Measurements from ENCODE around the gene DDIT3.
"Not testable (repeated sequence)": the region's sequence is repeated elsewhere in the genome, so short reads cannot be mapped to it uniquely, and the experiment has no call there.

Gene DDIT3

GRCh38 chr12:57515408-57515933 is 4.8 kb downstream of the DDIT3 start:
- Histone ChIP-seq H3K27me3 (ENCODE audit: control insufficient read depth in 1 of 2, insufficient read depth in 2 of 2, low read length in 2 of 2) (no peaks in the 10 kb centered on the region), H3K27ac (ENCODE audit: low read depth, low read length) (no peak overlapping the region), H3K4me3 (ENCODE audit: low read depth in 1 of 2, low read length in 2 of 2) (no peak overlapping the region), H3K9ac (ENCODE audit: low read length) (no peak overlapping the region), H3K9me3 (ENCODE audit: low read length) (no peaks in the 10 kb centered on the region), H3K36me3 (ENCODE audit: insufficient read depth, low read length) (peaks cover 63% of the 10 kb centered on the region), H3K4me1 (ENCODE audit: insufficient read depth, low read length) (peaks cover 28% of the 10 kb centered on the region)

DNA sequence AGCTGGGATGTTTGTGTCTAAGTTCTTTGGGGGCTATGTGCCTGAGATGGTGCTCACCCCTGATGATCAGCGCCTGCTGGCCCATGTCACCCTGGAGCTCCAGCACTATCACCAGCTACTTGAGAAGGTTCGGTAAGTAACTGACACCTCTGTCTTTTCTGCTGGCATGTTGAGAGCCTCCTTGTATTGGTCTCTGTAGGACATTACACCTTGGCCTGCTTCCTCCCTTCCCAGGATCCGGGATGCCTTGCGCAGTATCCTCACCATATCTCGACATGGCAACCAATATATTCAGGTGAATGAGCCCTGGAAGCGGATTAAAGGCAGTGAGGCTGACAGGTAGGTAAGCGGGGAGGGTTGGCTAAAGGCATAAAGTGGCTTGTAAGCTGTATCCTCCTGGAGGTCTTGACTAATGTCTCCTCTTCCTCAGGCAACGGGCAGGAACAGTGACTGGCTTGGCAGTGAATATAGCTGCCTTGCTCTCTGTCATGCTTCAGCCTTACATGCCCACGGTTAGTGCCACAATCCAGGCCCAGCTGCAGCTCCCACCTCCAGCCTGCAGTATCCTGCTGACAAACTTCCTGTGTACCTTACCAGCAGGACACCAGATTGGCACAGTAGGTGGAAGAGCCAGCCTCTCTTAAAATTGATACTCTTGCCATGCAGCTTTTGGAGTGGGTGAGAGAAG is 5.5 kb downstream of the DDIT3 start:
- H3K4me1 ChIP-seq (ENCODE audit: insufficient read depth, low read length), result peaks cover 28% of the 10 kb centered on the region
- H3K27ac ChIP-seq (ENCODE audit: low read depth, low read length), result no peak overlapping the region
- H3K9me3 ChIP-seq (ENCODE audit: low read length), result no peaks in the 10 kb centered on the region
- peaks cover 69% of the 10 kb centered on the region for H3K36me3 ChIP-seq (ENCODE audit: insufficient read depth, low read length)
- no peaks in the 10 kb centered on the region for H3K27me3 ChIP-seq (ENCODE audit: control insufficient read depth in 1 of 2, insufficient read depth in 2 of 2, low read length in 2 of 2)
- H3K9ac ChIP-seq (ENCODE audit: low read length), result no peak overlapping the region
- H3K4me3 ChIP-seq (ENCODE audit: low read depth in 1 of 2, low read length in 2 of 2), result no peak overlapping the region

DNA sequence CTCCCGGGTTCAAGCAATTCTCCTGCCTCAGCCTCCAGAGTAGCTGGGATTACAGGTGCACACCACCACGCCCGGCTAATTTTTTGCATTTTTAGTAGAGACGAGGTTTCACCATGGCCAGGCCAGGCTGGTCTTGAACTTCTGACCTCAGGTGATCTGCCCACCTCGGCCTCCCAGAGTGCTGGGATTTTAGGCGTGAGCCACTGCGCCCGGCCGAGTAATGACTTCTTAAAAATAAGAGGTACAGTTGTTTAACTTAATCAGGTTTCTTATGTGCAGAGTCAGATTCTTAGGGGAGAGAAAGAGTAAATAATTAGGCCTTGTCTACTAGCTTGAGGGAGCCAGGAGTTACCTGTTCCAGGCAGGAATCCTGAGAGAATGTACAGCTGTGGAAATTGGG is 6.1 kb downstream of the DDIT3 start:
- H3K9ac ChIP-seq (ENCODE audit: low read length); H3K27ac ChIP-seq (ENCODE audit: low read depth, low read length); H3K4me3 ChIP-seq (ENCODE audit: low read depth in 1 of 2, low read length in 2 of 2); H3K27me3 ChIP-seq (ENCODE audit: control insufficient read depth in 1 of 2, insufficient read depth in 2 of 2, low read length in 2 of 2); H3K9me3 ChIP-seq (ENCODE audit: low read length): not testable (repeated sequence)
- Histone ChIP-seq H3K4me1 (ENCODE audit: insufficient read depth, low read length) (peaks cover 25% of the 10 kb centered on the region), H3K36me3 (ENCODE audit: insufficient read depth, low read length) (peaks cover 73% of the 10 kb centered on the region)

DNA sequence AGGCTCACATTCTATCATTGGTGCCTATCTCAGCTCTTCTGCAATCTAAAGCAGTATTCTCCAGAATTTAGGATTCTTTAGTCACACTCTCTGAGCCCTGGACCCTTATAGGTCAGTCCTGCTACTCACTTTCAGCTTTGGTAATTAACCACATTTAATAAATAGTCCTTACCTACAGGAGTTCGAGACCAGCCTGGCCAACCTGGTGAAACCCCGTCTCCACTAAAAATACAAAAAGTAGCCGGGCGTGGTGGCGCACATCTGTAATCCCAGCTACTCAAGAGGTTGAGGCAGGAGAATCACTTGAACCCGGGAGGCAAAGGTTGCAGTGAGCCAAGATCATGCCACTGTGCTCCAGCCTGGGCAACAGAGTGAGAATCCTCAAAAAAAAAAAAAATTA is 6.6 kb downstream of the DDIT3 start:
- not testable (repeated sequence) for H3K9ac ChIP-seq (ENCODE audit: low read length); H3K27me3 ChIP-seq (ENCODE audit: control insufficient read depth in 1 of 2, insufficient read depth in 2 of 2, low read length in 2 of 2); H3K27ac ChIP-seq (ENCODE audit: low read depth, low read length); H3K9me3 ChIP-seq (ENCODE audit: low read length); H3K4me3 ChIP-seq (ENCODE audit: low read depth in 1 of 2, low read length in 2 of 2)
- Histone ChIP-seq H3K36me3 (ENCODE audit: insufficient read depth, low read length) (peaks cover 73% of the 10 kb centered on the region), H3K4me1 (ENCODE audit: insufficient read depth, low read length) (peaks cover 19% of the 10 kb centered on the region)

GRCh38 chr12:57513266-57513665 is 7.0 kb downstream of the DDIT3 start:
- Histone ChIP-seq H3K9me3 (ENCODE audit: low read length) (no peaks in the 10 kb centered on the region), H3K4me1 (ENCODE audit: insufficient read depth, low read length) (peaks cover 15% of the 10 kb centered on the region), H3K27me3 (ENCODE audit: control insufficient read depth in 1 of 2, insufficient read depth in 2 of 2, low read length in 2 of 2) (no peaks in the 10 kb centered on the region), H3K4me3 (ENCODE audit: low read depth in 1 of 2, low read length in 2 of 2) (no peak overlapping the region), H3K36me3 (ENCODE audit: insufficient read depth, low read length) (peaks cover 73% of the 10 kb centered on the region), H3K27ac (ENCODE audit: low read depth, low read length) (no peak overlapping the region), H3K9ac (ENCODE audit: low read length) (no peak overlapping the region)

DNA sequence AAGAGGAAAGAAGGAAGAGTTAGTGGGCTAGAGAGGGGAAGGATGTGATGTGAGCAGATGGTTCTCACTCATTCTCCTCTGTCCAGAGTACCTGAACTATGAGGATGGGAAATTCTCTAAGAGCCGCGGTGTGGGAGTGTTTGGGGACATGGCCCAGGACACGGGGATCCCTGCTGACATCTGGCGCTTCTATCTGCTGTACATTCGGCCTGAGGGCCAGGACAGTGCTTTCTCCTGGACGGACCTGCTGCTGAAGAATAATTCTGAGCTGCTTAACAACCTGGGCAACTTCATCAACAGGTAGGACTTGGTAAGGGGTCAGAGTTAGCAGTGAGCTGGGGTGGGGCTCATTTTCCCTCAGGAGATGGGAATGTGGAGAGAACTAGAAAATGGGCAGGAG is 7.6 kb downstream of the DDIT3 start:
- Histone ChIP-seq H3K27ac (ENCODE audit: low read depth, low read length) (no peak overlapping the region), H3K36me3 (ENCODE audit: insufficient read depth, low read length) (peaks cover 73% of the 10 kb centered on the region), H3K4me3 (ENCODE audit: low read depth in 1 of 2, low read length in 2 of 2) (no peak overlapping the region)

GRCh38 chr12:57511588-57512325 is 8.6 kb downstream of the DDIT3 start:
- Histone ChIP-seq H3K9me3 (ENCODE audit: low read length) (no peaks in the 10 kb centered on the region), H3K36me3 (ENCODE audit: insufficient read depth, low read length) (peaks cover 65% of the 10 kb centered on the region), H3K4me1 (ENCODE audit: insufficient read depth, low read length) (peaks cover under 1% of the 10 kb centered on the region), H3K27me3 (ENCODE audit: control insufficient read depth in 1 of 2, insufficient read depth in 2 of 2, low read length in 2 of 2) (no peaks in the 10 kb centered on the region), H3K4me3 (ENCODE audit: low read depth in 1 of 2, low read length in 2 of 2) (no peak overlapping the region), H3K9ac (ENCODE audit: low read length) (no peak overlapping the region), H3K27ac (ENCODE audit: low read depth, low read length) (no peak overlapping the region)

More for the DNA sequence above, 7.6 kb downstream of the DDIT3 start:
- Histone ChIP-seq H3K9me3 (ENCODE audit: low read length) (no peaks in the 10 kb centered on the region), H3K9ac (ENCODE audit: low read length) (no peak overlapping the region), H3K27me3 (ENCODE audit: control insufficient read depth in 1 of 2, insufficient read depth in 2 of 2, low read length in 2 of 2) (no peaks in the 10 kb centered on the region), H3K4me1 (ENCODE audit: insufficient read depth, low read length) (peaks cover 9% of the 10 kb centered on the region)

DNA sequence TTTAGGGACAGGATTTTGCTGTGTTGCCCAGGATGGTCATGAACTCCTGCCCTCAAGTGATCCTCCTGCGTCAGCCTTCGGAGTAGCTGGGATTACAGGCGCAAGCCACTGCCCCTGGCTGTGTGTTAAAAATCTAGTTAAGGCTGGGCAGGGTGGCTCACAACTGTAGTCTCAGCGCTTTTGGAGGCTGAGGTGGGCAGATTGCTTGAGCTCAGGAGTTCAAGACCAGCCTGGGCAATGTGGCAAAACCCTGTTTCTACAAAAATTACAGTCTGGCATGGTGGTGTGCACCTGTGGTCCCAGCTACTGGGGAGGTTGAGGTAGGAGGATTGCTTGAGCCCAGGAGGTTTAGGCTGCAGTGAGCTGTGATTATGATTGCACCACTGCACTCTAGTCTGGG is 9.2 kb downstream of the DDIT3 start:
- H3K36me3 ChIP-seq (ENCODE audit: insufficient read depth, low read length), result peaks cover 65% of the 10 kb centered on the region
- H3K9me3 ChIP-seq (ENCODE audit: low read length), result no peaks in the 10 kb centered on the region
- H3K9ac ChIP-seq (ENCODE audit: low read length), result no peak overlapping the region
- no peak overlapping the region for H3K27ac ChIP-seq (ENCODE audit: low read depth, low read length)
- H3K4me1 ChIP-seq (ENCODE audit: insufficient read depth, low read length), result no peaks in the 10 kb centered on the region
- H3K4me3 ChIP-seq (ENCODE audit: low read depth in 1 of 2, low read length in 2 of 2), result no peak overlapping the region
- no peaks in the 10 kb centered on the region for H3K27me3 ChIP-seq (ENCODE audit: control insufficient read depth in 1 of 2, insufficient read depth in 2 of 2, low read length in 2 of 2)

GRCh38 chr12:57507796-57508195 is 12.5 kb downstream of the DDIT3 start:
- H3K27me3 ChIP-seq (ENCODE audit: control insufficient read depth in 1 of 2, insufficient read depth in 2 of 2, low read length in 2 of 2); H3K9ac ChIP-seq (ENCODE audit: low read length); H3K4me3 ChIP-seq (ENCODE audit: low read depth in 1 of 2, low read length in 2 of 2); H3K9me3 ChIP-seq (ENCODE audit: low read length); H3K27ac ChIP-seq (ENCODE audit: low read depth, low read length); H3K4me1 ChIP-seq (ENCODE audit: insufficient read depth, low read length): not testable (repeated sequence)
- peaks cover 57% of the 10 kb centered on the region for H3K36me3 ChIP-seq (ENCODE audit: insufficient read depth, low read length)

DNA sequence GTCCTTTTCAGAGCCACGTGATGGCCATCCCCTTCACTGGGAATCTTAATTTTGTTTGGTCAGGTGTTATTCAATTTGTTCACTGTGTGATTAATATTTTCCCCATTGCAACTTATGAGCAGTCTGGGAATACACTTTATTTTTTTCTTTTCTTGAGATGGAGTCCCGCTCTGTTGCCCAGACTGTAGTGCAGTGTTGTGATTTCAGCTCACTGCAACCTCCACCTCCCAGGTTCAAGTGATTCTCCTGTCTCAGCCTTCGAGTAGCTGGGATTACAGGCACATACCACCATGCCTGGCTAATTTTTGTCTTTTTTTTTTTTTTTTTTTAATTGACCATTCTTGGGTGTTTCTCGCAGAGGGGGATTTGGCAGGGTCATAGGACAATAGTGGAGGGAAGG is 13.8 kb downstream of the DDIT3 start:
- H3K9me3 ChIP-seq (ENCODE audit: low read length); H3K27me3 ChIP-seq (ENCODE audit: control insufficient read depth in 1 of 2, insufficient read depth in 2 of 2, low read length in 2 of 2); H3K4me1 ChIP-seq (ENCODE audit: insufficient read depth, low read length); H3K9ac ChIP-seq (ENCODE audit: low read length); H3K4me3 ChIP-seq (ENCODE audit: low read depth in 1 of 2, low read length in 2 of 2); H3K27ac ChIP-seq (ENCODE audit: low read depth, low read length): not testable (repeated sequence)
- H3K36me3 ChIP-seq (ENCODE audit: insufficient read depth, low read length), result peaks cover 50% of the 10 kb centered on the region

DNA sequence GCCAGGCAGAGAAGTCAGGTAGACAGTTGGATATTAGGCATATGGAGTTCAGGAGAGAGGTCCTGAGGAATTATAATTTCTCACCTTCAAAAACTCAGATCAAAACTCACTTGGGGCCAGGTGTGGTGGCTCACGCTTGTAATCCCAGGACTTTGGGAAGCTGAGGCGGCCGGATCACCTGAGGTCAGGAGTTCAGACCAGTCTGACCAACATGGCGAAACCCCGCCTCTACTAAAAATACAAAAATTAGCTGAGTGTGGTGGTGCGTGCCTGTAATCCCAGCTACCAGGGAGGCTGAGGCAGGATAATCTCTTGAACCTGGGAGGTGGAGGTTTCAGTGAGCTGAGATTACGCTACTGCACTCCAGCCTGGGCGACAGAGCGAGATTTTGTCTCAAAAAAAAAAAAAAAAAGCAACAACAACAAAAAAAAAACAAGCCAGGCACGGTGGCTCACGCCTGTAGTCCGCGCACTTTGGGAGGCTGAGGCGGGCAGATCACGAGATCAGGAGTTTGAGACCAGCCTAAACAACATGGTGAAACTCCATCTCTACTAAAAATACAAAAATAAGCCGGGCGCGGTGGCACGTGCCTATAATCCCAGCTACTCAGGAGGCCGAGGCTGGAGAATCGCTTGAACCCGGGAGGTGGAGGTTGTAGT is 17.9 kb downstream of the DDIT3 start:
- not testable (repeated sequence) for H3K9me3 ChIP-seq (ENCODE audit: low read length); H3K9ac ChIP-seq (ENCODE audit: low read length); H3K27ac ChIP-seq (ENCODE audit: low read depth, low read length); H3K27me3 ChIP-seq (ENCODE audit: control insufficient read depth in 1 of 2, insufficient read depth in 2 of 2, low read length in 2 of 2); H3K4me1 ChIP-seq (ENCODE audit: insufficient read depth, low read length); H3K4me3 ChIP-seq (ENCODE audit: low read depth in 1 of 2, low read length in 2 of 2)
- peaks cover 64% of the 10 kb centered on the region for H3K36me3 ChIP-seq (ENCODE audit: insufficient read depth, low read length)

Data from muscle layer of colon (tissue), 2 donors.